BLaER1 (cell line): ENCODE measurements around the gene GNAQ.
"Not testable (repeated sequence)": the region's sequence is repeated elsewhere in the genome, so short reads cannot be mapped to it uniquely, and the experiment has no call there.

ENCODE experiments used
- H3K27ac ChIP-seq: shearing (Covaris generic); formaldehyde crosslinking; 2 replicates; pipeline ENCODE4 v1.8.1; 2022
- H3K27me3 ChIP-seq: shearing (Covaris generic); formaldehyde crosslinking; 2 replicates; pipeline ENCODE4 v1.8.1; 2022
- H3K36me3 ChIP-seq: shearing (Covaris generic); formaldehyde crosslinking; 2 replicates; pipeline ENCODE4 v1.8.1; 2022
- H3K4me1 ChIP-seq: shearing (Covaris generic); formaldehyde crosslinking; 2 replicates; pipeline ENCODE4 v1.8.1; 2022
- H3K4me2 ChIP-seq: shearing (Covaris generic); formaldehyde crosslinking; 2 replicates; pipeline ENCODE4 v1.8.1; 2022
- H3K4me3 ChIP-seq: shearing (Covaris generic); formaldehyde crosslinking; 2 replicates; pipeline ENCODE4 v1.8.1; 2022
- H3K9ac ChIP-seq: shearing (Covaris generic); formaldehyde crosslinking; 2 replicates; pipeline ENCODE4 v1.8.1; 2022
- H3K9me3 ChIP-seq: shearing (Covaris generic); formaldehyde crosslinking; 2 replicates; pipeline ENCODE4 v1.8.1; 2022
- H4K20me1 ChIP-seq: shearing (Covaris generic); formaldehyde crosslinking; 2 replicates; pipeline ENCODE4 v1.8.1; 2022
- Cebpa-rat ChIP-seq: shearing (Covaris generic); IDR thresholded peaks from 2 replicates; pipeline ENCODE4 v1.8.1; 2022

Gene GNAQ

DNA sequence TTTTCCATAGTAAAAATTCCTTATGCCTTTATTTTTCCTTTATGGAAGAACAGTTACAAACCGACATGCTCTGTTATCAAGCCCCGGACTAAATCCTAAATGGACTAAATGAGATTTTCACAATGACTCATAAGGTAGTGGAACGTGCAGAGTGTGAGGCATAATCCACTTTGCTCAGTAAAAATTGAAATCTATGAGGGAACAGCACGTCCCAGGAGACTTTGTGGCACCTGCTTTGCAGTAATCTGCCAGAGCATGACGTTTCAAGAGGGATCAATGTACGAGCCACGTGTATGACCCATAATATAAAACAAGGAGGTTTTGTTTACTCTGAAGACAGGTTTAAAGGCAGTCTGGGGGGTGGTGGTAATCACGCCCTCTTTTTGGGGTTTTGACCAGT lies 299.7 kb downstream of the GNAQ start:
- peaks cover 30% of the 10 kb centered on the region for H3K36me3 ChIP-seq
- no peaks in the 10 kb centered on the region; the same call in 1 of the 2 replicates for H3K9me3 ChIP-seq
- no peak overlapping the region for H3K27ac ChIP-seq
- H4K20me1 ChIP-seq, result no peaks in the 10 kb centered on the region
- TF ChIP-seq Cebpa-rat, result no peak
- H3K9ac ChIP-seq, result no peak overlapping the region
- peaks cover 18% of the 10 kb centered on the region for H3K4me1 ChIP-seq
- H3K27me3 ChIP-seq, result no peaks in the 10 kb centered on the region
- H3K4me2 ChIP-seq, result peak overlapping the region; percentile 40
- H3K4me3 ChIP-seq, result no peak overlapping the region

DNA sequence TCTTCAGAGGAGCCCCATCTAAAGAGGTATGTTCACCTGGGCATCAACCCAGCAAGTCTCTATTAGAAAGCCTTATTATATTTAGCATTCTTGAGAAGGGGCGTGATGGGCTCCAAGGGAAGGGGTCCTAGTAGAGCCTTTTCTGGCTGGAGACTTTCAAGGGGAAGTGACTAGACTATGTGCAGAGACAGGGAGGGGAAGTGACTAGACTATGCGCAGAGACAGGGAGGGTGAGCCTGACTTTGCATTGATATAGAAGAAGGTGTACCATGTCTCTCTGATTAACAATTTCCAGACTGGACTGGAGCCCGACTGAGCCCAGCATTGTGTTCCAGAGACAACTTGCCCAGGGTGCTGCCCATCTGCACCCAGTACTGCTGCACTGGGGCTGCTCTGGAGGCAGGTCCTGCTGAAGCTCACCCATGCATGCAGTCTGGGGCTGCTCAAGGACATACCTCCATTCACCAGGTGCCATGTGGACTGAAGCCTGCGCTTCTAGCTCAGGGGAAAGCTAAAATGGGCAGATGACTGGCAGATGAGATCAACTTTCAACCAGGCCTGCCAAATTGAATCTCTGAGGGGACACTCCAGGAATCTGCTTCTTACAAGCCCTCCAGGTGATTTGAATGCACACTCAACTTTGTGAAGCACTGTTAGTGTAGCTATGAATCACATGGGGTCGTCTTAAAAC lies 300.5 kb downstream of the GNAQ start:
- no peaks in the 10 kb centered on the region for H3K27me3 ChIP-seq
- H3K4me2 ChIP-seq, result no peak overlapping the region
- no peaks in the 10 kb centered on the region; the same call in 1 of the 2 replicates for H3K9me3 ChIP-seq
- H3K9ac ChIP-seq, result no peak overlapping the region
- no peak overlapping the region for H3K27ac ChIP-seq
- no peak overlapping the region for H3K4me3 ChIP-seq
- TF ChIP-seq Cebpa-rat, result no peak
- H4K20me1 ChIP-seq, result no peaks in the 10 kb centered on the region
- peaks cover 18% of the 10 kb centered on the region for H3K4me1 ChIP-seq
- H3K36me3 ChIP-seq, result peaks cover 35% of the 10 kb centered on the region

DNA sequence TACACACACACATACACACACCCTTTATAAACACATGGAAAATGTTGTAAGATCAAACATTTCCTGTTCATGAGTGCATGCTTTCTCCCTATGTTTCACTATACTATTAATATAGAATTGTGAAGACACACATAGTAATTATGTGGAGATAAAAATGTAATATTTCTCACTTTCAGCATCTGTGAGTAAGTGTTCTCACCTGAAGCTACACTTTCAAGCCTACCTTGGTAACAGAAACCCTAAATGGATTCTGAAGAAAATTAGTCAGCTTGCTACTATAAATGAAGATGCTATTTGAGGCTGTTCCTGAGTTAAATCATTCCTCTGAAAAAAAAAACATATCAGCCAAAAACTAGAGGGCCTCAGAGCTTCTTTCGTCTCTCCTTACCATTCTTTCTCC lies 302.4 kb downstream of the GNAQ start:
- no peak overlapping the region for H3K4me2 ChIP-seq
- H3K36me3 ChIP-seq, result peaks cover 41% of the 10 kb centered on the region
- TF ChIP-seq Cebpa-rat, result no peak
- no peak overlapping the region for H3K9ac ChIP-seq
- peaks cover 18% of the 10 kb centered on the region for H3K4me1 ChIP-seq
- no peak overlapping the region for H3K4me3 ChIP-seq
- H3K9me3 ChIP-seq, result no peaks in the 10 kb centered on the region; the same call in 1 of the 2 replicates
- H4K20me1 ChIP-seq, result no peaks in the 10 kb centered on the region
- no peaks in the 10 kb centered on the region for H3K27me3 ChIP-seq
- H3K27ac ChIP-seq, result no peak overlapping the region

DNA sequence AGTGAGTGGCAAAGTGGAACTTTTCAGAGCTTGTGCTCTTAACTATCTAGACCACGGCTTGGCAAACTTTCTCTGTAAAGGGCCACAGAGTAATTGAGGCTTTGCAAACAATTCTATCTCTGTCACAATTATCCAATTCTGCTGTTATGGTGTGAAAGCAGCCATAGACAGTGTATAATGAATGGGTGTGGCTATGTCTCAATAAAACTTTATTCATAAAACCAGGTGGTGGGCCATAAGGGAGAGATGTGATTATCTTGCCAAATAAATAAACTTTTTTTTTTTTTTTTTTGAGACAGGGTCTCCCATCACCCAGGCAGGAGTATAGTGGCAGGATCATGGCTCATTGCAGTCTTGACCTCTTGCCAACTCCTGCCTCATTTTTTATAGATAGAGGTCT lies 304.8 kb downstream of the GNAQ start:
- no peaks in the 10 kb centered on the region for H4K20me1 ChIP-seq
- H3K36me3 ChIP-seq, result peaks cover 43% of the 10 kb centered on the region
- H3K9ac ChIP-seq, result no peak overlapping the region
- no peak overlapping the region for H3K4me3 ChIP-seq
- H3K27me3 ChIP-seq, result no peaks in the 10 kb centered on the region
- no peak overlapping the region for H3K4me2 ChIP-seq
- no peak for TF ChIP-seq Cebpa-rat
- peaks cover 6% of the 10 kb centered on the region for H3K4me1 ChIP-seq
- H3K9me3 ChIP-seq, result no peaks in the 10 kb centered on the region
- no peak overlapping the region for H3K27ac ChIP-seq

DNA sequence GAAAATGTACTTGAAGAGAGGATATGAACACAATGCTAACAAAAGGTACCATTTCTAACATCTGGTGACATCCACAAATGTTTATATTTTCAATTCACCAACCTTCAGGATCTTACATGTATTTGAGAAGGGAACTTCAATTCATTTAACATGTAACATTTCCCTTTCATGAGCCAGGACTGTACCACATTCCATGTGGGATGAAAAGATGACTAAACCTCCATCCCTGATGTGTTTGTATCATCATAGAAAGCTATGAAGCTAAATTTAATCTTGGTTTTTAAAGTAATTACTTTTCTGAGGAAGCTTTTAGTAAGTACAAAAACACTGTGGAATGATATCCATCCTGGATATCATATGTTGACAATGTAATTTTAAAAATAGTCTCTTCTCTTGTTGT lies 305.3 kb downstream of the GNAQ start:
- TF ChIP-seq Cebpa-rat, result no peak
- no peak overlapping the region for H3K4me2 ChIP-seq

DNA sequence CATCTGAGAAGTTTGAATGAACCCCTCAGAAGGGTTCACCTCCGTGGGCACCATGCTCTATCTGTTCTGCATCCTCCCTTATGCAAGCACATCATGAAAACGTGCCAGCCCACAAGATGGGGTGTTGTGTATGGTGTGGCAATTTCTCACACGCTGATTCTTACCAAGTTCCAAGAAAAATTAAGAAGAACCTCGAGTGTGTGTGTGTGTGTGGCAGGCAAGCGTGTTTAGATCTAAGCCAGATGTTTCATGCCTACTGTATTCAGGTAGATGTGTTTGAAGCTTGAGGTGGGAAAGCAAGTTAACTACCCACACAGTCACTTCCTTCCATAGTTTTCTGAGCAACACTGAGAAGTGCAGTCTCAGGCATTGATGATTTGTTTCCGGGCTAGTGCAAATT lies 305.8 kb downstream of the GNAQ start:
- TF ChIP-seq Cebpa-rat, result no peak
- no peak overlapping the region for H3K4me3 ChIP-seq
- H3K27me3 ChIP-seq, result no peaks in the 10 kb centered on the region; the same call in 1 of the 2 replicates
- no peaks in the 10 kb centered on the region for H3K4me1 ChIP-seq
- no peak overlapping the region for H3K27ac ChIP-seq
- no peaks in the 10 kb centered on the region for H4K20me1 ChIP-seq
- no peak overlapping the region for H3K4me2 ChIP-seq
- no peak overlapping the region for H3K9ac ChIP-seq
- no peaks in the 10 kb centered on the region for H3K9me3 ChIP-seq
- peaks cover 51% of the 10 kb centered on the region for H3K36me3 ChIP-seq

More for the DNA sequence above, 305.3 kb downstream of the GNAQ start:
- no peaks in the 10 kb centered on the region for H3K27me3 ChIP-seq
- H3K36me3 ChIP-seq, result peaks cover 48% of the 10 kb centered on the region
- H4K20me1 ChIP-seq, result no peaks in the 10 kb centered on the region
- no peaks in the 10 kb centered on the region for H3K9me3 ChIP-seq
- H3K27ac ChIP-seq, result no peak overlapping the region
- H3K4me3 ChIP-seq, result no peak overlapping the region
- no peak overlapping the region for H3K9ac ChIP-seq
- peaks cover 1% of the 10 kb centered on the region; the same call in 1 of the 2 replicates for H3K4me1 ChIP-seq

DNA sequence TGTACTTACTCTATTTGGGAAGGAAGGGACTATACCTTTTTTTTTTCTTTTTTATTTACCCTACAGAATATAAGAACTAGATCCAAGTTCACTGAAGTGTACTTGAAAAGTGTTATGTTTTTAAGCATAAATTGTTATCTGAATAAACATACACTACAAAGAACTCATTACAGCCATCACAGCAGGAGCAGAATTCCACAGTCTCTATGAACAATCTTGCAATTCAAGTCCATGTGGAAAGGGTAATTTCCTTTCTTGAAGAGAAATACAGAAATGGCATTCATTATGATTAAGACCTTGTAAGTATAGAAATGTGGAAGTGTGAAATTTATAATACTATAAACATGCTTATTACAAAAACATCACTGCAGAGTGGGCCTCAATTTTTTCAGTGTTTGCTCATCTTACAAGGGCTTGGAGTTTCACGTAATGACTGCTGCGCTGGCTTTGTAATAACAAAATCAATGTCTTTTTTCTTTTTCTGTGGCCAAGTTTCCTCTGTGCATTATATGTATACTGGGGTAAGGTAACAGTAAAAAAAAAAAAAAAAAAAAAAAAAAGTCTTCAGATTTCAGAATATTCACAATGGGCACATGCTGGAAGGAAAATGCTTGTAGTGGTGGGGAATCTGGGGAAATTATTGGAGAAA lies 306.4 kb downstream of the GNAQ start:
- Histone ChIP-seq H3K4me3 (no peak overlapping the region), H3K9me3 (no peaks in the 10 kb centered on the region), H3K9ac (no peak overlapping the region), H3K27ac (no peak overlapping the region), H3K27me3 (no peaks in the 10 kb centered on the region; the same call in 1 of the 2 replicates), H3K4me1 (no peaks in the 10 kb centered on the region), H4K20me1 (no peaks in the 10 kb centered on the region), H3K36me3 (peaks cover 56% of the 10 kb centered on the region), H3K4me2 (no peak overlapping the region)
- no peak for TF ChIP-seq Cebpa-rat

DNA sequence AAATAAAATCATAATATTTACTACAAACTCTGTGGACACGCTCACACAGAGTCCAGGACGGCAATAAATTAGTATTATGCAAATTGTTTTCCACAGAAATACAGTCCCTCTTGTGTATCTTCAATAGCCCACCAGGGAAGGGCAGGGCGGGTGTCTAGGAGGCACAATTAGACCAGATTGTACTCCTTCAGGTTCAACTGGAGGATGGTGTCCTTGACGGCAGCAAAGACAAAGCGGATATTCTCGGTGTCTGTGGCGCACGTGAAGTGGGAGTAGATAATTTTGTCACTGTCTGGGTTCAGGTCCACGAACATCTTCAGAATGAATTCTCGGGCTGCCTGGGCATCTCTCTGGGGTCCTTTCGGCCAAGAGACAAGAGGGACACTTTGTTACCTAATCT lies 310.5 kb downstream of the GNAQ start:
- H3K27ac ChIP-seq, H4K20me1 ChIP-seq, H3K4me3 ChIP-seq, H3K9ac ChIP-seq, H3K4me2 ChIP-seq, H3K27me3 ChIP-seq, H3K4me1 ChIP-seq, H3K9me3 ChIP-seq: not testable (repeated sequence)
- H3K36me3 ChIP-seq, result peaks cover 25% of the 10 kb centered on the region

DNA sequence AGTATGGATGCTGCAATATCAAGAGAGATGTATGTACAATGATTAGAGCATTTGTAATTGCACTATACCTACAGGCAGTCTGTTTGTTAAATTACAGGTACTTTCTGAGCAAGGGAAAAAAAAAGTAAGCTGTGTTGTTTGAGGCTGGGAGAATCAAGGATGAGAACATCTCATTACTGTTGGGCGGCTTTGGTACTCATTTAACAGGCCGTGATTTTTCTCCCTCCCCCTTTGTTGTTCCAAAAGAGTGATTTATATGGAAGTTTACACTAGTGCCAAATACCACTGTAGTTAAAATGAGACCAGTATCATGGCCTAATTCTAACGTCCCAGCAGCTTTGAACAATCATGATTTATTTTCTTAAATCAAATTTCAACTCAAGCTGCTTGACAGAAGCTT lies 312.3 kb downstream of the GNAQ start:
- Histone ChIP-seq H3K4me1 (0 out of 2 replicates have a peak, but pooled peaks cover under 1% of the 10 kb centered on the region), H4K20me1 (no peaks in the 10 kb centered on the region), H3K36me3 (peaks cover 17% of the 10 kb centered on the region)

DNA sequence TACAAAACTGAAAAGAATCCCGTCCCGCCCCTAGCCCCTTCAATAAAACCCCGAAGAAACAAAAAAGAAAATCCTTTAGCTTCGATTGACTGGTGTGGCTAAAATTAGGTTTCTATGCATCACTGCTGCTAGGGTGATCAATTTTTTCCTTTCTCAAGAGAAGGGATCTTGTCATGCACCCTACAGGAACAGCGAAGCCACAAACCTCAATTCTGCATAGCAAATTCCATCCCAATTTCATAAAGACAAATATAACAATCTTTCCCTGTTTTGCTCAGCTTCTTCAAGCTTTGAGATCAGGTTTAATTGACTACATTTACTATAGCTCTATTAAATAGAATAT lies 313.3 kb downstream of the GNAQ start:
- not testable (repeated sequence) for H4K20me1 ChIP-seq, H3K4me2 ChIP-seq, H3K27ac ChIP-seq, H3K27me3 ChIP-seq, H3K9me3 ChIP-seq, H3K4me3 ChIP-seq, H3K9ac ChIP-seq, H3K4me1 ChIP-seq
- H3K36me3 ChIP-seq, result peaks cover 13% of the 10 kb centered on the region; the same call in 1 of the 2 replicates

More for the DNA sequence above, 312.3 kb downstream of the GNAQ start:
- Histone ChIP-seq H3K27me3 (no peaks in the 10 kb centered on the region; the same call in 1 of the 2 replicates), H3K4me3 (no peak overlapping the region), H3K27ac (no peak overlapping the region), H3K4me2 (no peak overlapping the region), H3K9me3 (no peaks in the 10 kb centered on the region), H3K9ac (no peak overlapping the region)
- TF ChIP-seq Cebpa-rat, result no peak

DNA sequence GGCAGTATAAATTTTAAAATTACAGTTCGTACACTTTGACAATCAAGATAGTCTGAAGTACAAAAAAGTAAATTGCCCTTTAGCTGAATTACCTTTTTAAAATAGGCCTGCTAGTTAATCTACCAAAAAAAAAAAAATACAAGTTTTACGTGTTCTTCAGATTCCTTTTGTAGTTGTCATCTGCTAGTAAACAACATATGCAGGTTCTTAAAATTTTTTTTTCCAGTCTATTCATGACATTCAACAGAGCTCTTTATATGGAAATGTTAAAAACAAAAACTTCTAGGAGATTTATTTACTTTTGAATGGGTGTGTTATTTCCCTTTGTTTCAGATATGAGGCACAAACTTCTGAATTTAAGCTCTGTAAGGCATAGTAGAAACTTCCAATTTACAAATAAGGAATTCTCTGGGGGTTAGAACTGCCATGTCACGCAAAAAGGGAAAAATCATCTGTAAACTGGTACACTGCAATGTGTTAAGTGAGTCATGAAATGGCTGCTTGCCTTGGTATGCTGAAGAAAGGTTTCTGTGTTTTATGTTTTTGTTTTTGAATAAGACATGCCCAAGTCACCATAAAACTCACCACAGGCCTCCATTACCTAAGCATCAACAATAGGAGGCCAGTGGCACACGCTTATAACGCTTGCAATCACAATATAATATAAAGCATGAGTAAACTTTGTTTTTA lies 313.9 kb downstream of the GNAQ start:
- not testable (repeated sequence) for H3K4me3 ChIP-seq, H3K4me2 ChIP-seq, H4K20me1 ChIP-seq, H3K27me3 ChIP-seq, H3K9ac ChIP-seq, H3K4me1 ChIP-seq, H3K27ac ChIP-seq, H3K9me3 ChIP-seq
- H3K36me3 ChIP-seq, result peaks cover 13% of the 10 kb centered on the region; the same call in 1 of the 2 replicates
